ENCODE results near the gene ATXN10. TPM values are rescaled to one million over a fixed set of nuclear protein-coding genes. Genes with fewer than 3 reads are reported as not detected.
A peak's percentile ranks its signal among the peaks of the same experiment; 100 is the strongest.

Gene ATXN10
- total and polyA plus RNA-seq, 2 of the 13 experiments (the other 11 are each of a cell fraction or from before 2014, with no cell fraction given) = 60.1 to 194 TPM

DNA sequence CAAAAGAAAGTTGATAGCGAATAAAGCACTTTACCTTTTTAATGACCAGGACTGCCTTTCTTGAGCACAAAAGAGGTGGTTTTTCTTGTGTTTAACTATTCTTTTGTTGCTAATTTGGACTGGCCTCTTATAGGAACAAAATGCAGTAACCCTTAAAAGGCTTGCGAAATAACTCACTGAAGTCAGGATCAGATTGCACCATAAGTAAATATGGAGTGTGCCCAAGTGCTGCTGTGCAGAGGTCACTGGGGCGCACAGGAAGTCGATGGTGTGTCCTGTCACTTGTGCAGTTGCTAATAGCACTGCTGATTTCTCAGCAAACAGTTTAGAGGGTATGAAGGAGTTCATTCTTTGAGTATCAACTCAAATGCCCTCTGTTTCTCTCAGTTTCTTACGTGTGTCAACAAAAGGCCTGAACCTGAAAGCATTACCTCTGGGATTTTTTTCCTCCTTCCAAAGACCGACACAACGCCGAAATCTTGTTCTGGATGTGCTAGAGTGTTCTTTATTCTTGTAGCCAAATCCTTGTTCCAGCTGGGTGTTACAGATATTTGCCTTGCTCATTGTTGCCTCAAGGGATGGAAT is 71.3 kb downstream of the ATXN10 start (continued):
- TF ChIP-seq REST (IDR thresholded peaks at IDR 0.05; ENCODE audit: borderline replicate concordance in 1 of 2, low read depth in 1 of 2, low read length in 2 of 2) = peak in 1 of 2 experiments; percentile 67; a peak in 2 of 4 replicates
- no peak for TF ChIP-seq HOXA9 (CRISPR knock-in tag; IDR thresholded peaks at IDR 0.05; ENCODE audit: borderline replicate concordance)
- TF ChIP-seq CBX5 (CRISPR knock-in tag; IDR thresholded peaks at IDR 0.05; ENCODE audit: borderline replicate concordance) = peak; percentile 98; the same call in 1 of the 2 replicates
- TF ChIP-seq ZNF644 (CRISPR knock-in tag; IDR thresholded peaks at IDR 0.05; ENCODE audit: low read depth) = peak; percentile 82; the same call in 1 of the 2 replicates
- no peak; the same call in 1 of the 2 replicates for TF ChIP-seq ZNF460 (CRISPR knock-in tag; IDR thresholded peaks at IDR 0.05; ENCODE audit: borderline replicate concordance)
- TF ChIP-seq NCOA5 (CRISPR knock-in tag; IDR thresholded peaks at IDR 0.05) = no peak
- TF ChIP-seq ZNF749 (CRISPR knock-in tag; IDR thresholded peaks at IDR 0.05; ENCODE audit: borderline replicate concordance) = no peak
- TF ChIP-seq ZNF512 (CRISPR knock-in tag; IDR thresholded peaks at IDR 0.05) = no peak
- no peak for TF ChIP-seq AFF4 (CRISPR knock-in tag; IDR thresholded peaks at IDR 0.05)
- no peak for TF ChIP-seq MATR3 (CRISPR knock-in tag; IDR thresholded peaks at IDR 0.05)
- TF ChIP-seq ZNF510 (CRISPR knock-in tag; IDR thresholded peaks at IDR 0.05; ENCODE audit: low read depth) = peak; percentile 52; the same call in 1 of the 2 replicates
- peak; percentile 100 for TF ChIP-seq DPF2 (CRISPR knock-in tag; IDR thresholded peaks at IDR 0.05; ENCODE audit: borderline replicate concordance, low read depth)
- TF ChIP-seq SP4 (CRISPR knock-in tag; IDR thresholded peaks at IDR 0.05) = no peak
- peak; percentile 94 for TF ChIP-seq ZSCAN29 (CRISPR knock-in tag; conservative IDR thresholded peaks at IDR 0.05)
- TF ChIP-seq ZNF607 (CRISPR knock-in tag; IDR thresholded peaks at IDR 0.05; ENCODE audit: borderline replicate concordance) = no peak
- TF ChIP-seq, protein P1, sequence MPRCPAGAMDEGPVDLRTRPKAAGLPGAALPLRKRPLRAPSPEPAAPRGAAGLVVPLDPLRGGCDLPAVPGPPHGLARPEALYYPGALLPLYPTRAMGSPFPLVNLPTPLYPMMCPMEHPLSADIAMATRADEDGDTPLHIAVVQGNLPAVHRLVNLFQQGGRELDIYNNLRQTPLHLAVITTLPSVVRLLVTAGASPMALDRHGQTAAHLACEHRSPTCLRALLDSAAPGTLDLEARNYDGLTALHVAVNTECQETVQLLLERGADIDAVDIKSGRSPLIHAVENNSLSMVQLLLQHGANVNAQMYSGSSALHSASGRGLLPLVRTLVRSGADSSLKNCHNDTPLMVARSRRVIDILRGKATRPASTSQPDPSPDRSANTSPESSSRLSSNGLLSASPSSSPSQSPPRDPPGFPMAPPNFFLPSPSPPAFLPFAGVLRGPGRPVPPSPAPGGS (CRISPR knock-in tag; IDR thresholded peaks at IDR 0.05) = 0 out of 2 replicates have a peak, but pooled peaks have one; percentile 63

Measured in HepG2 (cell line).